ENCODE results near the gene CFH. TPM values are rescaled to one million over a fixed set of nuclear protein-coding genes. Genes with fewer than 3 reads are reported as not detected.

The CFH gene
- total and polyA plus RNA-seq, 8 donors: 5.5 to 198 (median 43.9) TPM

Other genes with a start within 250 kb of the CFH start
- 10 to 100 TPM in 1 of 5 donors, 1 to 10 TPM in 2, under 1 TPM in 2; 0.29 to 32.3 (median 3.1) TPM for gene KCNT2, start 43.6 kb upstream of the CFH start, total RNA-seq
- under 1 TPM; 0.31 to 0.95 (median 0.92) TPM for gene KCNT2, start 43.6 kb upstream of the CFH start, polyA plus RNA-seq
- under 1 TPM in 1 of 5 donors, not detected in 4; 0.73 TPM for gene CFHR3, start 122.8 kb downstream of the CFH start, total RNA-seq
- gene CFHR3, start 122.8 kb downstream of the CFH start, polyA plus RNA-seq: not detected
- not detected for gene CFHR1, start 167.7 kb downstream of the CFH start, total RNA-seq
- not detected for gene CFHR1, start 167.7 kb downstream of the CFH start, polyA plus RNA-seq
- gene CFHR4, start 236.0 kb downstream of the CFH start, total RNA-seq: not detected
- gene CFHR4, start 236.0 kb downstream of the CFH start, polyA plus RNA-seq: not detected

Data from stomach (tissue), 8 donors.